Suppressor macrophage treated with lipopolysaccharide for 1 hour (primary cell): ENCODE measurements around the gene HAS3.

Experiments used
- DNase-seq, 3 donors: peaks; one replicate each; pipeline ENCODE4 v3.0.0-alpha.2; 2020 to 2022

The HAS3 gene

DNA sequence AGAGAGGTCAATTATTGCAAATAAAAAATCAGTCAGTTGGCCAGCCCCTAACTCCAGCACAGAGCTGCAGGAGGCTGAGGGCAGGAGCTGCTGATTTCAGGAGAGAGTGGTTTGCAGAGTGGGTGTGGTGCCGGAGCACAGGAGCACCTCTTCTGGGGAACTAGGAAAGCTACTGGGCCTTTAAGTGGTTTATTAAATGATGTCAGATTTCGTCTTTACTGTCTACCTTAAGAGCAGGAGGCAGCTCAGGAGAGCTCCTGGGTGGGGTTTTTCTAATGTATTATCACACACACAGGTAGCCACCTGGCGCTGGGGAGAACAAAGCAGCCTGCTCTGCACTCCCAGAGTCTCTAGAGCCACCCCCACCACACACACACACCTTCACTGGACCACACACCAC is 11.5 kb upstream of the HAS3 start:
- DNase-seq = no peak

DNA sequence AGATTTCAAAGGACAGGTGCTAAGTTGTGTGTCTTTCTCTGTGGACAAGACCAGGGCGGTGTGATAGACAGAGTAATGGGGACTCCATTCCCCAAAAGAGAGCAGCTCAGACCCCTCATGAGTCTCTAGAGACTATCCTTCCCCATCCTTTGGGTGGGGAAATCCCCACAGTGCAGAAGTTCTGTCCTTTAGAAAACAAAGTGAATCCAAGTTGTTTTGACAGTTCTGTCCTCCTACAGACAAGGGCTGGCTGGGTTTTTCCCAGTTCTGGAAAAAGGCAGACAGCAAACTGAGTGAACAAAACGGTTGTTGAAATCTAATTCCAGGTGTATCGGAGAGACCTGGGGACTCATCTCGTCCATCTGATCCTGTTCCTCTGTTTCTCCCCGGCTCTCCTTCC is 11.0 kb upstream of the HAS3 start:
- peak; percentile 53 to 62 (median 62) for DNase-seq

DNA sequence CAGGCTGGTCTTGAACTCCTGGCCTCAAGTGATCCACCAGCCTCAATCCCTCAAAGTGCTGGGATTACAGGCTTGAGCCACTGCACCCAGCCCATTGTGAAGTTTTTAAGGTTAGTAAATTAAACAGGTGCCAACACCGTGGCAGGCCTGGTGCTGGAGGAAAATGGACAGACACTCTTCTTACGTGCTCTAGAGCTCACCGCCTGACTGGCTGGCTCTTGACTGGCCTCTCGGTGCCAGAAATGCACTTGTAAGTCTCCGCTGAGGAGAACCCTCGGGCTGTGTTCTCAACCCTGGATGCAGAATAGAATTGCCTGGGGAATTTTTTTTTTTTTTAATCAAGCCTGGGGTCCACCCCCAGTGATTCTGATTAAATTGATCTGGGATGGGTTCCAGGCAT is 10.3 kb upstream of the HAS3 start:
- no peak for DNase-seq

DNA sequence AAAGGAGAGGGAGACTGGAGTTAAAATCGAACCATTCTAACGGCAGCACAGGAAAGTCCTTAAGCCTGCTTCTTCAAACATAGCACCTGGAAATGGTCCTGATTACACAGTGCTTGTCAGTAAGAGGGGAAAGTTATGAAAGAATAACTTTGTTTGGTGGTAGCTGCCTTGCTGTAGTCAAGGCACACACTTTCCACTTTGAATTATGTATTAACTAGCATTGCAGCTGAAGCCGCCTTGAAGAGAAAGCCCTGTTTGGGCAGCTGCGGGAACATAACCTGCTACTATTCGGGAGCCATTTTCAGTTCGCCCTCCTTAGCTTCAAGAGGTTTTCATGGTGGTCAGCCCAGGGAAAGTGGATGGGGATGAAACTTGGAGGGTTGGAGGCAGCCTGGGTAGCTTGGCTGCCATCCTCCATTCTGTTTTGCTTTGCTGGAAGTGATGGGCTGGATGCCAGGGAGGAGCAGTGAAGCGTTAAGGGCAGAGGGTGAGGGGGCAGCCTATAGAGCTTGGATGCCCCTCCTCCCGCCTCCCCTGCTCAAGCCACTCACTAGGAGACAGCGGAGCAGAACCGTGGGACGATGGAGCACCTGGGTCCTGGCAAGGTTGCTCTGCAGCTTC is 5.3 kb upstream of the HAS3 start:
- no peak for DNase-seq

DNA sequence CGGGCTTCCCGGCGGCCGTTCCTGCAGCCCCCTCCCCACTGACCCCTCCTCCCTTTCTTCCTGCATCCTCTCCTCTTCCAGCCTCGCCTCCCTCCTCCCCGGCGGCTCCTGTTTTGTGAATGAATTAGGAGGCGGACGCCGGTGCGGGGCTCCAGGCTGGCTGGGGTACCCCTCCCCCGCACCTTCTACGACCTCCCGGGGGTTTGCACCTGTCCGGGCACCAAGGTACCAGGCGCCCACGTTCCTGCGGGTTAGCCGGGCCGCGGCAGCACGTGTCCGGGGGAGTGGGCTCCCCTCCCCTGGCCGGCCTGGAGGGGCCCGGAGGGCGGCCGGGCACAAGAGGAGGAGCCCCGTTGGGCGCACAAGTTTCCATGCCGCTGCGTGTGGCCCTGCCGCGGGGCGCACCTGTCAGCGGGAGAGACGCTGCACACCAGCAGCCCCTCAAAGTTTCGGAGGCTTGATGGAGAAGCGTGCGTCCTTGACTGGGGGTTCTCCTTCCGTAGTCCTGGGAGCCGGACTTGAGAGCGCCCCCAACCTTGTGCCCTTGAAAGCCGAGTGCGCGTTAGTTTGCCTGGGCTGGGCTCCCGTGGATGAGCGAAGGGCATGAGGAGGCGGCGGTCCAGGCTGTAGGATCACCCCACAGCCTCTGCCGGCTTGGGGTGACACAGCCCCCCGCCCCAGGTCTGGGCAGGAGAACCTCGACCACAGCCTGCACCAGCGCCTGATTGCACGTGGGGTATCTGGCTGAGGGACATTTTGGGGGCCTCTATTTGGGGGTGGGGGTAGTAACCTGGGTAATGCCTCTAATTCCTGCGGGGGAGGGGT is 1.2 kb downstream of the HAS3 start:
- DNase-seq = peak in 1 of 3 donors; percentile 13

DNA sequence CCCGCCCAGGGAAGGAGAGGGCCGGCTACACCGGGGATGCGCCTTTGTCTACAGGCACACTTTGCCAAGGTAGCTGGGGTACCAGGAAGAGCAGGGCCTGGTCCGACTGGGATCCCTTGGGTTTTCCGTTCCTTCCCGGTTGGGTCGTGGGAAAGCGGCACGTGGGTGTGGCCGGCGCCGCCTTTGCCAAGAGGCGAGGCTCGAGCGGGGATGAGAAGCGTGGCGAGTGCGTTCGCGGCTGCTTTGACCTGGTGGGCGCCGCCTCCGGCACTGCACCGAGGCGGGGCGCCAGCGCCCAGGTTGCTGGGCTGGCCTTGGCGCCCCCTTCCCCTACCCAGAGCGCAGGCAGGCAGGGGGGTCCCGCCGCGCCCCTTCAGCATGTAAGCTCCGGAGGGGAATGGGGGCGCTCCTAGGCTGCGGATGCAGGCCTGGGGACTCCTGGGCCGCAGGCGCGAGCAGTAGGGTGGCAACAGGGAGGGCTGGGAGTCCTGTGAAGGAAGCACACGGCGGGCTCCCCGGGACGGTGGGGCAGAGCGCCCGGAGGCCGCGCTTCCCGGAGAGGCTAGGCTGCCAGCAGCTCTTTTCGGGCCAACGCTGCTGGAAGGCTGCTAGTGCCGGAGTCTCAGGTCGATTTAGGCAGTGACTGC is 2.0 kb downstream of the HAS3 start:
- DNase-seq = peak in 1 of 3 donors; percentile 21

DNA sequence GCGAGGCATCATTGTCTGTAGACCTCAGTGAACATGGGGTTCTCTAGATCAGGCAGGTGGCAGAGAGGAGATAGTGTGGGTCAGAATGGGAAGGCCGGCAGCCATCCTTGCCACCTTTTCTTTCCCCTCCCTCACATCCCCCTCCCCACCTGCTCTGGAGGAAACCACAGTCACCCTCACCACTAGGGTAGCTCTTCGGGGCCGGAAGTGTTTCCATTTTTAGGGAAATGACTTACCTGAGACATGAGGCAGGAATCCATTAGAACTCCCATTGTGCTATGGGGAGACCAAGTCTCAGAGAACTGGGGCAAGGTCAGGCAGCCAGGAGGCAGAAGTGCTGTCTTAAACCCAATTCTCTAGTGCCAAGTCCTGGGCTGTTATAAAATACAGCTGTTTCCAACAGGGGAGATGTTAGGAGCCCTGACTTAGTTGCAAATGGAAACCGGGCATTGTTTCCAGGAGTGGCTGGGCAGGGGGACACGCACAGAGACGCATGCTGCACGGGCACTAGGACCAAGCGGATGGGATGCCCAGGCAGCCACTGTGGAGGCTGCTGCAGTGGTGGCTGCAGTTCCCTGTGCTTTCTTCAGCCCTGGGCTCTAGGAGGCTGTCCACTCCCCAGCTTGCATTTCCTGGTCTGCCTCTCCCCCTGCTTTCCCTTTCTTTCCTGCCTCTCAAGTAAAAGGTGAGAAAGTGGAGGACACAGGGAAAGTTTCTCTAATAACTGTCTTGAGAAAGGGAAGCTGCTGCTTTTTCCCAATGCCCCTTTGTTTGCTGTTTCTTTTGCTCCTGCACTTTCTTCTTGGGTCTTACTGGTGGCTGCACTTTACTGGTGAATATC is 2.8 kb downstream of the HAS3 start:
- no peak for DNase-seq

DNA sequence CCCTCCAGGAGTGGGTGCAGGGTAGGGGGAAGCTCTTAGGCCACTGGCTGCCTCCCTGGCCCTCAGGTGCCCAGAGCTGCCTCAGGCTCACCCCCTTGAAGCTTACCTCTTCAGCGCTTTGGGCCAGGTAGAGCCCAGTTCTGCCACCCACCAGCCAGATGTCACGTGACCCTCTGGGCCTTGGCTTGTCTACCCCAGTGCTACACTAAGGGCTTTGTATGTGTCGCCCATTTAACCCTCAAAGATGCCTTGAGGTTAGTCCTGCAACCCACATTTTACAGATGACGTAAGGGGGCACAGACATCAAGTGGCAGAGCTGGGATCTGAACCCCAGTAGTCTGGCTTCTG is 3.4 kb downstream of the HAS3 start:
- no peak for DNase-seq

DNA sequence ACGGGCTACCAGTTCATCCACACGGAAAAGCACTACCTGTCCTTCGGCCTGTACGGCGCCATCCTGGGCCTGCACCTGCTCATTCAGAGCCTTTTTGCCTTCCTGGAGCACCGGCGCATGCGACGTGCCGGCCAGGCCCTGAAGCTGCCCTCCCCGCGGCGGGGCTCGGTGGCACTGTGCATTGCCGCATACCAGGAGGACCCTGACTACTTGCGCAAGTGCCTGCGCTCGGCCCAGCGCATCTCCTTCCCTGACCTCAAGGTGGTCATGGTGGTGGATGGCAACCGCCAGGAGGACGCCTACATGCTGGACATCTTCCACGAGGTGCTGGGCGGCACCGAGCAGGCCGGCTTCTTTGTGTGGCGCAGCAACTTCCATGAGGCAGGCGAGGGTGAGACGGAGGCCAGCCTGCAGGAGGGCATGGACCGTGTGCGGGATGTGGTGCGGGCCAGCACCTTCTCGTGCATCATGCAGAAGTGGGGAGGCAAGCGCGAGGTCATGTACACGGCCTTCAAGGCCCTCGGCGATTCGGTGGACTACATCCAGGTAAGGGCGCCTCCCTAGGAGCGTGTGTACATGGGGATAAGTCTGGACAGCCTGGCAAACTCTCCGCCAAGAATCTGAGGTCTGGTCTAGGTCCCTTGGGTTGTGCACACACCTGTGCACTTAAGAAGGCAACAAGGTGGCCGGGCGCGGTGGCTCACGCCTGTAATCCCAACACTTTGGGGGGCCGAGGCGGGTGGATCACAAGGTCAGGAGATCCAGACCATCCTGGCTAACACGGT is 4.2 kb downstream of the HAS3 start:
- no peak for DNase-seq

DNA sequence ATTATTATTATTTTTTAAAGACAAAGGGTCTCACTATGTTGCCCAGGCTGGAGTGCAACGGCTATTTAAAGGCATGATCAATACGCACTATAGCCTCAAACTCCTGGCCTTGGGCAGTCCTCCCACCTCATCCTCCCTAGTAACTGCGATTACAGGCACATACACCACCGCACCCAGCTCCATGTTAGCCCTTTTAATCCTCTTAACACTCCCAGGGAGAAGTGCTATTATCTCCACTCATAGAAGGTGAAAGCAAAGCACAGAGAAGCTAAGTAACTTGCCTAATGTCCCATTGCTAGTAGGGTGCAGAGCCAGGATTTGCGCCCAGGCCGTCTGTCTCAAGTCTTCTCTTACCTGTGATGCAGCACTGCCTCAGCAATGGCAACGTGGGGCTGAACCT is 5.0 kb downstream of the HAS3 start:
- DNase-seq = no peak

DNA sequence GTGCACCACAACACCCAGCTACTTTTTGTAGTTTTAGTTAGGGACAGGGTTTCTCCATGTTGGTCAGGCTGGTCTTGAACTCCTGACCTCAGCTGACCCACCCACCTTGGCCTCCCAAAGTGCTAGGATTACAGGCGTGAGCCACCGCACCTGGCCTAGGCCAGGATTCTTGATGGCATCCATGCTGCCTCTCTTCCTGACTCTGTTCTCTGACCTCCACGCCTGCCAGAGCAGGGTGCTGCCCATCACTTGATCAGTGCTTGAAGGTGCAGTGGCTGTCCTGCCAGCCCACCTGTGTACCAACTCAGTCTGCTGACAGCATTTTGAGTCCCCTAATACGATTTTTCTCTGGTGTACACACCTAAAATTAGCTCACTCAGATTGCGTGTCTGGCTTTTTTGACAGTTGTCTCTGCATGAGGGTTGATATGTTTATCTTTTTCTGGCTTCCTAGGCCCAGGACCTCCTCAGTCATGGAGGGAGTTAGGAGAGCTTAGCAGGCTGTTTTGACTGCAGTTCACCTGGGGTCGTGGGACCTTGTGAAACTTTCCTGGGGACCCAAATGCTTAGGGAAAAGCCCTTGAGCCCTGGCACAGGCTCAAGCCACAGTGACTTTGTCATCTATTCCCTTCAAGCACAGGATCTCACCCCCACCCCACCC is 5.9 kb downstream of the HAS3 start:
- no peak for DNase-seq

DNA sequence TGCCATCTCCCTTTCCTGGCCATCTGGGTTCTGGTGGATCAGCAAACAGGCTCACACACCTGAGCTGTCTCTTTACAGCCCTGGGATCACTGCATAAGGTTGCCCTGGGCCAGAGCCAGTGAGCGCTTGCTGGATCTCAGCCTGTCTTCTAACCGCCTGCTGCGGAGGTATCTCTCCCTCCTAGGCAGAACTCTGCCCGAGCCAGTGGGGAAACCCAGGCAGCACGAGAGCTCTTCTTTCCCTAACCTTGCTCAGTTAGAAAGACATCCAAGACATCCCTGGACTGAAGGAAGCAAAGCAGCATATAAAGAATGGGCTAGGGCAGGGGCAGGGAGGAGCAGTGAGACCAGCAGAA is 6.4 kb downstream of the HAS3 start:
- DNase-seq = no peak

DNA sequence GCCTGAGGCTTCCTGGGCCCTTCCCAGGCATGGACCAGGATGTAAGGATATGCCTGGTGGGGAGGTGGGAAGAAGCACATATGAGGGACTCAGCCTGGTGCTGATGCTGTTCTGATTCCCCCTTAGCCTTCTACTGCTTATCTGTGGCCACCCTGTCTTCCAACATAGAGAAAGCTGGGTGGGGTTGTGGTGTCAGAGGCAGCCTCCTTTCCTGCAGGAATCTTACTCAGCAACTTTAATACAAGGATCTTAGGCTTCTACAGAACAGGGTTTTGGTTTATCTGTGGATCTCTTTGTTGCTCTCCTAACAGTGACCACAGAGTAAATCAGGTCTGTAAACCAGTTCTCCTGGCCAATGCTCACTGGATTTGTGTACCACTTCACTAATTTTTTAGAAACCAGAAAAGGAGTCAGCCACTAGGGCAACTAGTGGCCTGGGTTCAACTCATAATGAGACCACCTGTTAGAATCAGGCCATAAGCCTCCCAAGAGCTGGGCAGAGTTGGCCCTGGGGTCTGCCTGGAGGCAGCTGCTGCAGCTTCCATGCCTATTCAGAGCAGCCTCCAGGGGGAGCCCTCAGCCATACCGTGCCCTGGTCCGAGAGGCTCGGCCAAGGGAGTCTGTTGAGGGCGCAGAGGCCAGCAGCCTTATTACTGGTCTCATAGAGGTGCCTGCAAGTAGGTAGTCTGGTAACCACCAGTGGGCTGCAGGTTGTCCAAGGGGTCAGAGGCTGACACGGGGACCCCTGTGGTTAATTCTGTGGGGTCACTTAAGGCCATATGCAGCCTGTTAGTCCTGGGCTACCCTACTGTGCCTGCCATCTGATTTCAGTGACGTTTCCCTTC is 7.1 kb downstream of the HAS3 start:
- peak; percentile 51 to 80 (median 62) for DNase-seq

DNA sequence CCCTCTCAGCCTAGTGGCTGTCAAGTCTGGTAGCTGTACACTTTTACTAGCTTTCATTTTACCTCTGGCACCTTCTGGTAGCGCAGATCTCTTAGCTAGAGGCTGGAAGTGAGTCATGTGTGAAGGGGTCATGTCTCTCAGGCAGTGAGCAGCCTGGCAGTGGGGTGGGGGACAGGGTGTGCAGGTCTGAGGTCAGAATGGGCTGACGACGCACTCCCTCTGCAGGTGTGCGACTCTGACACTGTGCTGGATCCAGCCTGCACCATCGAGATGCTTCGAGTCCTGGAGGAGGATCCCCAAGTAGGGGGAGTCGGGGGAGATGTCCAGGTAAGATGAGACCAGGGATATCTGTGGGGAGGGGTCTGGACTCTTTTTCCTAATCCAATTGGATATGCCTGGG is 7.8 kb downstream of the HAS3 start:
- DNase-seq = no peak

DNA sequence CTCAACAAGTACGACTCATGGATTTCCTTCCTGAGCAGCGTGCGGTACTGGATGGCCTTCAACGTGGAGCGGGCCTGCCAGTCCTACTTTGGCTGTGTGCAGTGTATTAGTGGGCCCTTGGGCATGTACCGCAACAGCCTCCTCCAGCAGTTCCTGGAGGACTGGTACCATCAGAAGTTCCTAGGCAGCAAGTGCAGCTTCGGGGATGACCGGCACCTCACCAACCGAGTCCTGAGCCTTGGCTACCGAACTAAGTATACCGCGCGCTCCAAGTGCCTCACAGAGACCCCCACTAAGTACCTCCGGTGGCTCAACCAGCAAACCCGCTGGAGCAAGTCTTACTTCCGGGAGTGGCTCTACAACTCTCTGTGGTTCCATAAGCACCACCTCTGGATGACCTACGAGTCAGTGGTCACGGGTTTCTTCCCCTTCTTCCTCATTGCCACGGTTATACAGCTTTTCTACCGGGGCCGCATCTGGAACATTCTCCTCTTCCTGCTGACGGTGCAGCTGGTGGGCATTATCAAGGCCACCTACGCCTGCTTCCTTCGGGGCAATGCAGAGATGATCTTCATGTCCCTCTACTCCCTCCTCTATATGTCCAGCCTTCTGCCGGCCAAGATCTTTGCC is 9.0 kb downstream of the HAS3 start:
- no peak for DNase-seq

DNA sequence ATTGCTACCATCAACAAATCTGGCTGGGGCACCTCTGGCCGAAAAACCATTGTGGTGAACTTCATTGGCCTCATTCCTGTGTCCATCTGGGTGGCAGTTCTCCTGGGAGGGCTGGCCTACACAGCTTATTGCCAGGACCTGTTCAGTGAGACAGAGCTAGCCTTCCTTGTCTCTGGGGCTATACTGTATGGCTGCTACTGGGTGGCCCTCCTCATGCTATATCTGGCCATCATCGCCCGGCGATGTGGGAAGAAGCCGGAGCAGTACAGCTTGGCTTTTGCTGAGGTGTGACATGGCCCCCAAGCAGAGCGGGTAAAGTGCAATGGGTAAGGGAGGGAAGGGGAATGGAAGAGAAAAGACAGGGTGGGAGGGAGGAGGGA is 9.5 kb downstream of the HAS3 start:
- DNase-seq = no peak

DNA sequence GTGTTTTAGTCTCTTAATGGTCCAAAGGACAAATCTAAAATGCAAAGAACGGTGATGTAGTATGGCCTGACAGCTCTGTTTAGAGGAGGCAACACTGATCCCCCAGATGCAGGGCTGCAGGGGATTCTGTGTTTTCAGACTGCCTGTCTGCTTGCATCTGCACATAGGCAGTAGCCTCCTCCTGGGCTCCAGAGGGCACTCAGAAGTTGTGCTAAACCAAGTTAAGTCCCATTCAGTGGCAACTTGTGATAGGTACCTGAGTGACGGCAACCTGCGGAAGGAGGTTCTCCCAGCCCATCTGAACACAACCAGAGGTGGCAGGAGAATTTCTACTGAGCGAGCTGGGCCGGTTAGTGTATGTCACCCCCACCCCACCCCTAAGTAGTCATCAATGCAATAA is 9.9 kb downstream of the HAS3 start:
- no peak for DNase-seq

DNA sequence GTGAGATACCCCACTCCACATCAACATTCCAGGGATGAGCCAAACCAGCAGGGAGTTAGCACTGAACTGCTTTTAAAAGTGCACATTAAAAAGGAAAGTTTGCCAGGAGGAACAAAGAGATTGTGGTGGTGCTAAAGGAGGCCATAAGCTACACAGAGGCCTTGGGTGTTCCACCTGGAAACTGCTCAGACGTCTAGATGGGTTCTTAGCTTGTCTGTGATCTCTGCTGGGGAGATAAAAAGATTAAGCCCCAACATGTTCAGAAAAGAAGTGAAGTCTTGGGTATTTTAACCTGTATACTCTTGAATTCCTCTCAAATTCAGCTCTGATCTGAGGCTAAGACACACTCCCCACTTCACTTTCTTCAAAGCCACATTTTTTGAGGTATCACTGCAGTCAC is 10.4 kb downstream of the HAS3 start:
- no peak for DNase-seq

DNA sequence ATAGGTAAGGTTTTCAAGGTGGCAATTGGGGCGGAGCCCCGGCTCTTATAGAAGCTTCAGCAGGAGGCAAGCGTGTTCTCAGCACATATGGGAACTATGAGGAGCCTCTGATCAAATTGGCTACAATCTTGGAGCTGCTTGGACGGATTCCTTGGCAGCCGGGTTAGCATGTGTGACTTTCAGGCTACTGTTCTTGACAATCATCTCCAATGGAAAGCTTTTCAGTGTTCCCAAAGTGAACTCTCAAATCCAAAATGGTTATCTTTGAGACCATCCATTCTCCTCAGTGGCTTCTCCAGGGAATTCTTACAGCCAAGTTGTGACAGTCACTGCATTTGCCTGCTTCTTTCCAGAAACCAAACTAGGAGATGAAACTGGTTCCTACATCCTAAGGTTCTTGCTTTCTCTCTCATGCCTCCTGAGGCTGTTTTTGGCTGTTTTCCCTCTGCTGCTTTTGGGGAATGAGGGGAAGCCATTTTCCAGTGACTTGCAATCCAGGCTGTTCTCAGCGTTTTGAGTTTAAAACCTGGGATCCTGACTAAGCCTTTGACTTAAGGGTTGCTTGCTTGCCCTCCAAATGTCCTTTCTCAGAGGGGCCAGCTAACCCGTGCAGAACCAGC is 10.9 kb downstream of the HAS3 start:
- DNase-seq = no peak

DNA sequence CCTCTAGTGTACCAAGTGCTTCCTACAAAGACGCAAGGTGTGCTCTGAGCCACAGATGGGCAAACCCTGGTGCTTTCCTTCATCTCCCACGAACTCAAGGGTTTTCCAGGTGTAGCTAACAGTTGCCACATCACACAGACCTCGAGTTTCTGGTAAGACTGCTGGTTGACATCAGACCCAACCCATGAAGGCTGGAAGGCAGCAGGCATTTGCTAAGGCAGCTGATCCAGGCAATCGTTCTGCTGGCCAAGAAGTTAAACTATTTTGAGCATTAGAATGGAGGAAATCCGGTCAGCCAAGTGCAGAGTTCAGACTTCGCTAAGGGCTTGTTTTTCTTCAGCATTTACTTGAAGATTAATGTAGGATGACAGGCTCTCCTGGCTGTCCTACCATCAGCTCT is 11.5 kb downstream of the HAS3 start:
- DNase-seq = no peak
